Measurements from ENCODE around the gene LNPK.
"Not testable (repeated sequence)": the region's sequence is repeated elsewhere in the genome, so short reads cannot be mapped to it uniquely, and the experiment has no call there.

LNPK gene

GRCh38 chr2:175948191-175948590 is 53.9 kb downstream of the LNPK start:
- Mint-ChIP-seq H3K27ac (no peak overlapping the region), H3K27me3 (no peaks in the 10 kb centered on the region), H3K9me3 (peaks cover 1% of the 10 kb centered on the region), H3K36me3 (peaks cover 11% of the 10 kb centered on the region), H3K4me1 (no peaks in the 10 kb centered on the region), H3K4me3 (no peak overlapping the region)
- no peak for DNase-seq (ENCODE audit: low spot score in 2 of 2)
- no peak for ATAC-seq (ENCODE audit: low read depth)

DNA sequence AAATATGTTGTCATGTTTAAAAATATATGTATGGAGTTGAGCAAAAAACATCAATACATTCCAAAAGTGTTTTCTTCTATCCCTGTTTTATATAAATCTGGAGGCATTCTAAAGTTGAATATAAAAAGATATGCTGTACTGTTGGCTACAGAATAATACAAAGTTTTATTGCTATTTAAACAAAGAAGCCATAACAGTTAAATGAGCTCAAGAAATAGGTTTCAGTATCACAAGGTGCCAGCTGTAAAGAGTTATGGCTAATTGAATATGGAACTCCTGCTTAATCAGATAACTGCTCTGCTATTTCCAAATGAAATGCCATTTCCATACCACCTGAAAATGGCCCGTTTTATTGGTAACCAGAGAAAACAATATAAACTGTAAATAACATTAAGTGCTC is 55.0 kb downstream of the LNPK start:
- no peaks in the 10 kb centered on the region for H3K27me3 Mint-ChIP-seq
- DNase-seq (ENCODE audit: low spot score in 2 of 2) = no peak
- no peak for ATAC-seq (ENCODE audit: low read depth)
- H3K4me1 Mint-ChIP-seq = no peaks in the 10 kb centered on the region
- H3K27ac Mint-ChIP-seq = no peak overlapping the region
- H3K36me3 Mint-ChIP-seq = peaks cover 11% of the 10 kb centered on the region
- no peaks in the 10 kb centered on the region for H3K9me3 Mint-ChIP-seq
- no peak overlapping the region for H3K4me3 Mint-ChIP-seq

DNA sequence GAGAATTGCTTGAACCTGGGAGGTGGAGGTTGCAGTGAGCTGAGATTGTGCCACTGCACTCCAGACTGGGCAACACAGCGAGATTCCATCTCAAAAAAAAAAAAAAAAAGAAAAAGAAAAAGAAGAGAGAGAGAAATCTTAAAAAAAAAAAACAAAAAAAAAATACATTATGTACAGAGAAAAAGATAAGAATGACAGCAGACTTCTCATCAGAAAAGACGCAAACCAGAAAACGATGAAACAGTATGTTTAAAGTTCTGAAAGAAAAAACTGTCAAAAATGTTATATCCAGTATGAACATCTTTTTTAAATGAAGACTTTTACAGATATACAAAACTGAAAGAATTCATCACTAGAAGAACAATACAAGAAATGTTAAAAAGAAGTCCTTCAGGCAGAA is 60.4 kb downstream of the LNPK start:
- ATAC-seq (ENCODE audit: low read depth) (no peak), DNase-seq (ENCODE audit: low spot score in 2 of 2) (no peak)
- Mint-ChIP-seq H3K27ac (no peak overlapping the region), H3K4me3 (no peak overlapping the region), H3K36me3 (peaks cover 20% of the 10 kb centered on the region), H3K9me3 (no peaks in the 10 kb centered on the region), H3K27me3 (no peaks in the 10 kb centered on the region), H3K4me1 (peaks cover 2% of the 10 kb centered on the region)

DNA sequence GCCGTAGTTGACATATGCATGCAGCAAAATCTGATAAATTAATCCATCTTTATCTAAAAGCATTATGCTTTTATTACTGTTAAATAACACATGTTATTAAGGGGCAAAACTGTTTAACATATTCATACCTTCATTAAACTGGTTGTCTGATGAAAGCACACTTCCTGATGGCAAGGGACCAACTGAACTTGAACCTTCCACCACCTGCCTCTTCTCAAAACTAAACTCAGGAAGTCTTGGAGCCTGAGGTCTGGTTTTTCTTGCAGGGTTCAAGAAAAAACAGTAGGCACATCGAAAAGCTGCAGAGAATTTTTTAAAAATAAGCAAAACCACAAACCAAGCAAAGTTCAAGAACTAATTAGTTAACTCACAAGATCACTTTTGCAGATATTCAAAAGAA is 64.9 kb downstream of the LNPK start:
- no peak for ATAC-seq (ENCODE audit: low read depth)
- DNase-seq (ENCODE audit: low spot score in 2 of 2) = no peak
- Mint-ChIP-seq H3K4me3 (no peak overlapping the region), H3K4me1 (peaks cover 2% of the 10 kb centered on the region), H3K27ac (no peak overlapping the region), H3K27me3 (no peaks in the 10 kb centered on the region), H3K36me3 (peaks cover 20% of the 10 kb centered on the region), H3K9me3 (no peaks in the 10 kb centered on the region)

DNA sequence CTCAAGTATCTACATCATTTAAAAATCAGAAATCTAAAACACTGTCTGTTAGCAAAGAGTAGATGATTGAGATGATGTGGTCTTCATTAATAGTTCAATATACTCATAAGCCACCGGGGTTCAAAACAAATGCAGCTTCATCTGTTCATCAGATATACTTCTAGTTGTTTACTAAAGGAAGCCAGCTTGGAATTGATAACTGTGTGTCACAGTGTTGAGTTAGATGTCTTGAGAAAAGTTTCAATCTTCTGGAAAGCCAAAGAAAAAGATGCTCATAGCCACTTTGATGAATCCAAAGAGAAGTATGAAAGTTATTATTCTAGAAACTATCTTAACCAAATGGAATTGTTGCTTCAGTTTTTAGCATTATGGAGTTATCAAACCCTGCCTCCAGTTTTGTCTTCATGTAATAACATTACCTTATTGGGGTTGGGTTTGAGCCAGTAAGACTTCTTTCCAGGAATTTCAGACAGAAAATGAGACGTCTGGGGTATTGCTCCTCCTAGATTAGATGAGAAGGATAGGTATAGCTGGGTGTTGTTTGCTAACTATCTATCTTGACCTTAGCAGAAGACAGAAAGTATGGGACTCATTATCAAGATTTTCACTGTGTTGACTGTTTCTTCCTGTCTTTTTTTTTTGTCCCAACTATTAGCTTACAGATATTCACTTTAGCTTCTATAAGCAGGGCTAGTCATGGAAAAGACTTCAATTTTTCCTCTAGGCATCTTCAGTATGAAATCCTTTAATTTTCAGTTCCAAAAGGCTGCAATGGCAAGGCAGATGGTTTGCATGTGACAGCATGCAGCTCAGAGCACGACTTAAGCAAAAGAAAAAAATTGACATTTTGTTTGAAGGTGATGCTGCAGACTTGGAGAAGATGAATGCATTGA is 66.5 kb downstream of the LNPK start:
- Mint-ChIP-seq H3K4me1 (peaks cover 2% of the 10 kb centered on the region), H3K4me3 (no peak overlapping the region), H3K9me3 (no peaks in the 10 kb centered on the region), H3K36me3 (peaks cover 19% of the 10 kb centered on the region), H3K27ac (no peak overlapping the region), H3K27me3 (no peaks in the 10 kb centered on the region)
- ATAC-seq (ENCODE audit: low read depth) = no peak
- DNase-seq (ENCODE audit: low spot score in 2 of 2) = no peak

DNA sequence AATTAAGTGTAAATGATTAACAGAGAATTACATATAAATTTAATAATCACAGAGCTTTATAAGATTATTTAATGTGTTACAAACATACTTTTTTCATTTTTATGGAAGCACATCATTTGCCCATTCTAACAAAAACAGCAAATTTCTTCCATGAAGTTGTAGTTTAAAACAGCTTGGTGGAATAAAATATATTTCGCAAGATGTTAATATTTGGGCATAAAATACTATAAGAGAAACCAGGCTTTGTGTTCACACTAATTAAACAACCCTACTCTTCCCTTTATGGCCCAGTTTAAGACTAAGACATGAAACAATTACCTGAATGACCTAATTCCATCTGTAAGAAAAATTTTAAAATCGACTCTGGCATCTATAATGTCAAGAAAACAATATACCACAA is 69.4 kb downstream of the LNPK start:
- Mint-ChIP-seq H3K27ac (no peak overlapping the region), H3K36me3 (peaks cover 20% of the 10 kb centered on the region), H3K27me3 (no peaks in the 10 kb centered on the region), H3K4me3 (no peak overlapping the region), H3K4me1 (no peaks in the 10 kb centered on the region), H3K9me3 (no peaks in the 10 kb centered on the region)
- ATAC-seq (ENCODE audit: low read depth) (no peak), DNase-seq (ENCODE audit: low spot score in 2 of 2) (no peak)

- Mint-ChIP-seq H3K4me1 (no peaks in the 10 kb centered on the region), H3K36me3 (peaks cover 21% of the 10 kb centered on the region), H3K4me3 (no peak overlapping the region), H3K27me3 (no peaks in the 10 kb centered on the region), H3K27ac (no peak overlapping the region), H3K9me3 (no peaks in the 10 kb centered on the region)
- ATAC-seq (ENCODE audit: low read depth) = no peak
- no peak for DNase-seq (ENCODE audit: low spot score in 2 of 2)
These were observed 70.3 kb downstream of the LNPK start for GRCh38 chr2:175931805-175932204.

GRCh38 chr2:175930504-175930903 is 71.6 kb downstream of the LNPK start:
- no peak for DNase-seq (ENCODE audit: low spot score in 2 of 2)
- Mint-ChIP-seq H3K4me1 (no peaks in the 10 kb centered on the region), H3K9me3 (no peaks in the 10 kb centered on the region), H3K36me3 (peaks cover 20% of the 10 kb centered on the region), H3K27ac (no peak overlapping the region), H3K27me3 (no peaks in the 10 kb centered on the region), H3K4me3 (no peak overlapping the region)
- ATAC-seq (ENCODE audit: low read depth) = no peak

DNA sequence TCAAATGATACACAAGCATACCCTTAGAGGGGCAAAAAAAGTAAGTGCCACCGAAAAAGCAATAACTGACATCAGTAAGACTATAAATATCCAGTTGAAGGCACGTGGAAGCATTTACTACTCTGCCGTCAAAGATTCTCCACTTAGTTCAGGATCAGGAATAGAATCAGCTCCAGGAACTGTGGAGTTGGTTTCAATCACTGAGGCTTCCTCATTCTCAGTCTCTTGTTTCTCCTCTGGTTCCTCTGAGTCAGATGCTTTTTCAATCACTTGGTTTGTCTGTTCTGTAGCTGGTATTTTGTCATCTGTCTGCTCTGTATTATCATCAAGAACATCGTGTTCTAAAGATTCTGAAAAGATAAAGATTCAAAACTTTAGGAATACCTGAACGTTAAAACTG is 72.2 kb downstream of the LNPK start:
- DNase-seq (ENCODE audit: low spot score in 2 of 2) (no peak), ATAC-seq (ENCODE audit: low read depth) (no peak)
- no peaks in the 10 kb centered on the region for H3K4me1 Mint-ChIP-seq
- H3K36me3 Mint-ChIP-seq = peaks cover 18% of the 10 kb centered on the region
- no peaks in the 10 kb centered on the region for H3K9me3 Mint-ChIP-seq
- H3K27ac Mint-ChIP-seq = no peak overlapping the region
- no peaks in the 10 kb centered on the region for H3K27me3 Mint-ChIP-seq
- H3K4me3 Mint-ChIP-seq = no peak overlapping the region

DNA sequence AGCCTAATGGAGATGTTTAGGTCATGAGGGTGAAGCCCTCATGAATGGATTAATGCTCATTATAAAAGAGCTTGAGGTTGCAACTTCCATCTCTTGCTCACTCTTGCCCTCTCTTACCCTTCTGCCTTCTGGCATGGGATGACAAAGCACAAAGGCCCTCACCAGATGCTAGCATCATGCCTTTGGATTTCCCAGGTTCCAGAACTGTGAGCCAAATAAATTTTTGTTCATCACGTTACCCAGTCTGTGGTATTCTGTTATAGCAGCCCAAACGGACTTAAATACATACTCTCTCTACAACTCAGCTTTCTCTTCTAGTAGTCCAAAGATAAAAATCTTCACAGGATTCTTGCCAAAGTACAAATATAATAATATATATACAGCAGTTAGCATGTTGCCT is 75.8 kb downstream of the LNPK start:
- Mint-ChIP-seq H3K27me3 (no peaks in the 10 kb centered on the region), H3K36me3 (peaks cover 13% of the 10 kb centered on the region), H3K4me3 (no peak overlapping the region), H3K27ac (no peak overlapping the region), H3K9me3 (no peaks in the 10 kb centered on the region), H3K4me1 (no peaks in the 10 kb centered on the region)
- ATAC-seq (ENCODE audit: low read depth) = no peak
- no peak for DNase-seq (ENCODE audit: low spot score in 2 of 2)

DNA sequence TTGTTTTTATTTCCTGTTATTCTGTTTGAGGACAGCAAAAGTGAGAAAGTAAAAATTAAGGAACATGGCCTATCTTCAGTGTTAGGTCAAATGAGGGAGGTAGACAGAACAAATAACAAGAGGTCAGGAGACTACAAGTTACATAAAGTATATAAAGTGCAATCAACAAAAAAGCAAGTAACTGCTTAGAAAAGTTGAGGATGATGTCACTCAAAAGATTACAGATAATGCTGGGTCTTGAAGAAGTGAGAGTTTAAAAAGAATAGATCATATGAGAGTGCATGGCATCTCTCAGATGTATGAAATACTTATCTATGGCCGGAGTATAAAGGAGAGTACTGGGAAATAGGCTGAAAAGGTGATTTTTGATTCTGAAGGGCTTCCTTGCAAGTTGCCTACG is 79.9 kb downstream of the LNPK start:
- no peaks in the 10 kb centered on the region for H3K9me3 Mint-ChIP-seq
- no peaks in the 10 kb centered on the region for H3K27me3 Mint-ChIP-seq
- no peak overlapping the region for H3K27ac Mint-ChIP-seq
- no peak overlapping the region for H3K4me3 Mint-ChIP-seq
- ATAC-seq (ENCODE audit: low read depth) = no peak
- H3K4me1 Mint-ChIP-seq = no peaks in the 10 kb centered on the region
- H3K36me3 Mint-ChIP-seq = peaks cover 6% of the 10 kb centered on the region
- no peak for DNase-seq (ENCODE audit: low spot score in 2 of 2)

DNA sequence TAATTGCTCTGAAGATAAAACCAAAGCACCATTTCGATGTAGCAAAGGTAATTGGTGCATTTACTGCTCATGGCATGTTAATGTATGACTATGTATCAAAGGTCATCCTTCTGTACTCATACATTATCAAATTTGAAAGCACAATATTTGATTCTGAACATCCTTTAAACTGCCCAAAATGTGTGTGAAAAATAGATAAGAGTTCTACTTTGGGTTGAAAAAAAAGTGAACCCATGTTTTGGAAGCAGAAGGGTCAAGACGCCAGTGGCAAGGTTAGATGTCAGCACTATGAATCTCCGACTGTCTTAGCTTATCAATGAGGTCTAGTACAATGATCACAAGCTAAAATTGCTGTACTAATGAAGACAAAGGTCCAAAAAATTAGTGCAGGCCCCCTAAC is 83.1 kb downstream of the LNPK start:
- H3K4me1 Mint-ChIP-seq = no peaks in the 10 kb centered on the region
- no peaks in the 10 kb centered on the region for H3K36me3 Mint-ChIP-seq
- no peak for DNase-seq (ENCODE audit: low spot score in 2 of 2)
- H3K27ac Mint-ChIP-seq = no peak overlapping the region
- no peak for ATAC-seq (ENCODE audit: low read depth)
- H3K27me3 Mint-ChIP-seq = peaks cover 1% of the 10 kb centered on the region
- H3K4me3 Mint-ChIP-seq = no peak overlapping the region
- H3K9me3 Mint-ChIP-seq = no peaks in the 10 kb centered on the region

GRCh38 chr2:175914846-175915245 is 87.2 kb downstream of the LNPK start:
- H3K4me3 Mint-ChIP-seq = no peak overlapping the region
- ATAC-seq (ENCODE audit: low read depth) = no peak
- peaks cover 2% of the 10 kb centered on the region for H3K9me3 Mint-ChIP-seq
- peaks cover 7% of the 10 kb centered on the region for H3K27me3 Mint-ChIP-seq
- no peaks in the 10 kb centered on the region for H3K36me3 Mint-ChIP-seq
- no peak overlapping the region for H3K27ac Mint-ChIP-seq
- DNase-seq (ENCODE audit: low spot score in 2 of 2) = no peak
- no peaks in the 10 kb centered on the region for H3K4me1 Mint-ChIP-seq

GRCh38 chr2:175913849-175914743 is 88.0 kb downstream of the LNPK start:
- DNase-seq (ENCODE audit: low spot score in 2 of 2); H3K36me3 Mint-ChIP-seq; H3K4me1 Mint-ChIP-seq; H3K4me3 Mint-ChIP-seq; ATAC-seq (ENCODE audit: low read depth); H3K27me3 Mint-ChIP-seq; H3K27ac Mint-ChIP-seq; H3K9me3 Mint-ChIP-seq: not testable (repeated sequence)

All from memory B cell (primary cell).